Stimulated activated naive CD4-positive, alpha-beta T cell treated with Interleukin-2 at 50 U/mL for 16 hours (primary cell): ENCODE measurements around the gene RTKN2.

Experiments
- DNase-seq: peaks from one replicate; lab custom pipeline; 2025; lab: John Stamatoyannopoulos, UW

The RTKN2 gene

GRCh38 chr10:62172465-62172864 is 96.2 kb downstream of the RTKN2 start:
- no peak for DNase-seq

- DNase-seq: no peak
These were observed 96.9 kb downstream of the RTKN2 start for GRCh38 chr10:62171791-62172190.

GRCh38 chr10:62170732-62171131 is 97.9 kb downstream of the RTKN2 start:
- DNase-seq: no peak

GRCh38 chr10:62166331-62167131 is 102.1 kb downstream of the RTKN2 start:
- DNase-seq: no peak

- DNase-seq: no peak
These were observed 102.8 kb downstream of the RTKN2 start for GRCh38 chr10:62165803-62166202.

- DNase-seq: no peak
These were observed 105.6 kb downstream of the RTKN2 start for GRCh38 chr10:62163024-62163423.

- DNase-seq: no peak
These were observed 106.2 kb downstream of the RTKN2 start for GRCh38 chr10:62162261-62162981.

GRCh38 chr10:62159351-62159750 is 109.3 kb downstream of the RTKN2 start:
- DNase-seq: no peak

GRCh38 chr10:62157601-62158000 is 111.0 kb downstream of the RTKN2 start:
- DNase-seq: no peak

- no peak for DNase-seq
These were observed 113.5 kb downstream of the RTKN2 start for GRCh38 chr10:62155054-62155680.

GRCh38 chr10:62154231-62154630 is 114.4 kb downstream of the RTKN2 start:
- DNase-seq: no peak

- DNase-seq: no peak
These were observed 115.5 kb downstream of the RTKN2 start for GRCh38 chr10:62153191-62153590.

GRCh38 chr10:62149621-62150020 is 119.0 kb downstream of the RTKN2 start:
- no peak for DNase-seq

GRCh38 chr10:62148155-62148554 is 120.5 kb downstream of the RTKN2 start:
- DNase-seq: no peak

- DNase-seq: no peak
These were observed 121.2 kb downstream of the RTKN2 start for GRCh38 chr10:62147425-62147824.

GRCh38 chr10:62136931-62137330 is 131.7 kb downstream of the RTKN2 start:
- DNase-seq: no peak

GRCh38 chr10:62133618-62134017 is 135.0 kb downstream of the RTKN2 start:
- DNase-seq: no peak
